GM18870 (cell line): Measurements from ENCODE around the gene EFNB1.
A peak's percentile ranks its signal among the peaks of the same experiment; 100 is the strongest.
"Not testable (repeated sequence)": the region's sequence is repeated elsewhere in the genome, so short reads cannot be mapped to it uniquely, and the experiment has no call there.

Experiments used
- ATAC-seq: cut with Tn5 transposase; IDR thresholded peaks from one replicate; pipeline ENCODE4 v1.9.1; 2021; ENCODE audit warnings: moderate library complexity; ENCODE audit not compliant: unreplicated experiment

The EFNB1 gene

DNA sequence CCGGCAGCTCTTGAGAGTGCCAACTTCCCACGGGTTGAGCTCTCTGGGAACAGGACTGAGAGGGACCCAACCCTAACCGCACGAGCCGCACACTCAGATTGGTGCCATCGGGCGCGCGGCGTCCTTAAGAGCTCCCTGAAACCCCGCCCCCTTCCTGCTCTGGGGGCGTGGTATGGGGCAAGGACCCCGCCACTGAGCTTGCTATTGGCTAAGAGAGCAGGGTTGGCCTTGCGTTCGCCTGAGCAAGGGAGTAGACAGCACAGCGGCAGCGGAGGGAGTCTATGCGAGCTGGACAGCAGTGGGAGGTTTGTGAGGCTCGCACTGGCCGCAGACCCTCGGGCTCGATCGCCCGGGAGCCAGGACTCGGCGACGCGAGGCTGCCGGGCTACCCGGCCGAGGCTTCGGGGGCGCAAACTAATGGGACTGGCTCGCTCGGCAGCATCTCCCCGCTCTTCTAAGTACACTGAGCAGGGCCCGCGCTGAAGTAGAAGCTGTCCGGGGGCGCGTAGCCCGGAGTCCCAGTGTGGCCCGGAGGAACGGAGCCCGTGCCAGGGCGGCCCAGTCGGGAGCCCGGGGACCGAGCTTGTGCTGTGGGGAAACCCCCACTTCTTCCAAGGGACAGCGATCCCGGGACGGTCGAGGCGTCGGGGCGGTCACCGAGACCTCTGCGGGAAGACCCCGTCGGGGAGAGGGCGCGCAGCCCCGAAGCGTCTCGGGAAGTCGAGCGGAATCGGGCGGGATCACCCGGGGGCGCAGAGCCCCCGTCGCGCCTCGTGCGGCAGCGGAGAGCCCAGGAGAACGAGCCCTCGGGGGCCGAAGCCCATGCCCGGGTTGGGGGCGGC is at the start of gene EFNB1:
Gene EFNB1, plus strand, starts transcription at position 282 of the 842 bp plus-strand sequence. CDS start 756 bp downstream, outside the sequence.
- peak; percentile 85 for ATAC-seq

DNA sequence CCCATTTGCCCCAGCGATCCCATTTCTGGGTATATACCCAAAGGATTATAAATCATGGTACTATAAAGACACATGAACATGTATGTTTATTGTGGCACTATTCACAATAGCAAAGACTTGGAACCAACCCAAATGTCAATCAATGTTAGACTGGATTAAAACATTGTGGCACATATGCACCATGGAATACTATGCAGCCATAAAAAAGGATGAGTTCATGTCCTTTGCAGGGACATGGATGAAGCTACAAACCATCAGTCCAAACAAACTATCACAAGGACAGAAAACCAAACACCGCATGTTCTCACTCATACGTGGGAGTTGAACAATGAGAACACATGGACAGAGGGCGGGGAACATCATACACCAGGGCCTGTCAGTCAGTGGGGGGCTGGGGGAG is 47.5 kb upstream of the EFNB1 start:
- ATAC-seq, result not testable (repeated sequence)

DNA sequence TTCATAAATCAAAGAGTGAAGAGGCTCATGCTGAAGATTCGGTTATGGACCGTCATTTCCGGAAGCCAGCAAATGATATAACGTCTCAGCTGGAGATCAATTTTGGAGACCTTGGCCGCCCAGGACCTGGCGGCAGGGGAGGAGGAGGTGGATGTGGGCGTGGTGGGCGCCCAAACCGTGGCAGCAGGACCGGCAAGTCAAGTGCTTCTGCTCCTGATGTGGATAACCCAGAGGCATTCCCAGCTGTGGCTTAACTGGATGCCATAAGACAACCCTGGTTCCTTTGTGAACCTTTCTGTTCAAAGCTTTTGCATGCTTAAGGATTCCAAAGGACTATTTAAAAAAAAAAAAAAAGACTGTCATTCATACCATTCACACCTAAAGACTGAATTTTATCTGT is 44.0 kb upstream of the EFNB1 start:
- ATAC-seq, result no peak

GRCh38 chrX:68786581-68786980 is 42.2 kb upstream of the EFNB1 start:
- not testable (repeated sequence) for ATAC-seq

GRCh38 chrX:68789966-68790365 is 38.9 kb upstream of the EFNB1 start:
- ATAC-seq, result no peak

DNA sequence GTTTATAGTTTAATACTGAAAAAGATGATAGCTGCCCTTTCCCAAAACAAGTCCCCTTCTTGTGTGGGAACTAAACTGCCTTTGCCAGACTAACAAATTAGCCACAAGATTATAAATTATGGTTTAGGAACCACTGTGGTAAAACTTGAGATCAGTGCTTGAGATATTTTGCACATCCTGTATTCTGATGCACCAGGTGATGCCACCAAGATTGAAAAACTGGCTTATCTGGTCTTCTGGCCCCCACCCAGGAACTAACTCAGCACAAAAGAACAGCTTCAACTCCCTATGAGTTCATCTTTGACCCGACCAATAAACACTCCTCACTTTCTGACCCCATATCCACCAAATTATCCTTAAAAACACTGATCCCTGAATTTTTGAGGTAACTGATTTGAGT is 36.7 kb upstream of the EFNB1 start:
- ATAC-seq, result no peak

DNA sequence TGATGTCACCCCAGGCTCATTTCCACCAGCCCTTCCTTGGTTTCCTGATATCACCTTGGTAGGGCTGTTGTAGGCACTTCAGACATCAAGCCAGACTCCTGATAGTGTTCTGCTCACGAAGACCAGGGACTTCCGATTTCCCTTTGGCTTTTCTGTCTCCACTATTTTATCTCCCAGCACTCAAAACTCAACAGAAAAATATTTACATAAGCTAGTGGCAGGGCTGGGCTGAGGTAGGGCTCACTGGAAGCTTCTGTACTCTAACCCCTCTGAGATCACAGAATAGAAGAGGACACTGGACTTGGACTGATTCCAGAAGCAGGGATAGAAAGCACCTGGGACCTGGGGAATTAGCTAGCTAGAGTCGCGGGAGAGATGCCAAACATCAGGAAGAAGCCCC is 34.4 kb upstream of the EFNB1 start:
- ATAC-seq, result no peak

GRCh38 chrX:68795741-68796140 is 33.1 kb upstream of the EFNB1 start:
- no peak for ATAC-seq

DNA sequence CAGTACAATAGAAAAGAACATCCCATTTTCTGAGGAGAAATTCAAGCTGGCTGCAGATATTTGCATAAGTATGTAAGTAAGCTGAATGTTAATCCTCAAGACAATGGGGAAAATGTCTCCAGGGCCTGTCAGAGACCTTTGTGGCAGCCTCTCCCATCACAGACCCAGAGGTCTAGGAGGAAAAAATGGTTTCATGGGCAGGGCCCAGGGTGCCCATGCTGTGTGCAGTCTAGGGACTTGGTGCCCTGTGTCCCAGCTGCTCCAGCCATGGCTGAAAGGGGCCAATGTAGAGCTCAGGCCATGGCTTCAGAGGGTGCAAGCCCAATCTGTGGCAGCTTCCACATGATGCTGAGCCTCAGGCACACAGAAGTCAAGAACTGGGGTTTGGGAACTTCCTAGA is 30.4 kb upstream of the EFNB1 start:
- not testable (repeated sequence) for ATAC-seq

DNA sequence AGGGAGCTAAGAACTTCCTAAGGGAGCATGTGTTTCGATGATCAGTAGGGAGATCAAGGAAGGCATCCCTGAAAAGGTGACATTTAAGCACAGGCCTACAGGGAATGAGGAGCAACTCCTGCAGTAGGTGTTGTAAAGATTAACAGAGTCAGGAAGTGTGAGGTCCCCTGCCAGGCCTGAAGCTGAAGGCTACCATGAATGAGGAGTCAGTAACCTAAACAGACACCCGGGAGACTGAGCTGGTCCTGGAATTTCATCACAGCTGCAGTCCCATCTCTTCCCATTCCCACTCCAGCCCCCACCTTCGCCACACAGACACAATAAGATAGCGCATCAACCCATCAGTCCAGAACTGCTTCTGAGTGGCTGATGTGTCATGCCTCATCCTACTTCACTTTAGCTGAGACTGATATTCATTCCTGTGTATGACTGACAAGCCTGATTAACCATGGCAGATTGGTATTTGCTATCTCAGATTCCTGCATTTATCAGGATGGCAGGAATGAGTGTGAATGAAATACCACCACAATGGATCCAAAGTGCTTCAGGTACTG is 27.0 kb upstream of the EFNB1 start:
- no peak for ATAC-seq

- ATAC-seq, result no peak
Measured at GRCh38 chrX:68807818-68808217, 21.0 kb upstream of the EFNB1 start.

DNA sequence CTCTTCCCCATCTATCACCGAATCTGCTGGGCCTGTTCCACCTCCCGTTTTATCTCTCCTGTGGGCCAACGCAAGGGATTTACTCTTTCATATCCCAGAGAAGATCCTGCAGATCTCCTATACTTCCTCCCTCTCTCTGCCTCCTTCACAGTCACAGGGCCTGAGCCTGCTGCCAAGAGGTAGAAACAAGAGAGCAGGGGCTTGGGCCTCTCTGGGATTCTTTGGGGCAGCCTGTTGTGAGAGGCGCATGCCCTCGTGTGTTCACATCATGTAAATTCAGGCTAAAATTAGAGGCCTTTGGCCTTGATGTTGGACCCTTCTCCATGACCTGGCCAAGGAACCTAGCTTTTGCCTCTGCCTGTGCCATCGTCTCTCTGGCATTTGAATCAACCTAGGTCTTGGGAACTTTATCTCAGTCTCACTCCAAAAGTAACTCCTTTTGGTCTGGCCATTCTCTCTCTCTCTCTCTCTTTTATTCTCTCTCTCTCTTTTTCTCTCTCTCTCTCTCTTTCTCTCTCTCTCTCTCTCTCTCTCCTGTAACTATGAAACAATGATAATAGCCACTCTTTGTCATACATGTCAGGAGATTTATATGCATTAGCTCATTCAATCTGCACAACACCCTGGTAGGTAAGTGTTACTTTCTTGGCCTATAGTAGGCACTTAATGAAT is 20.0 kb upstream of the EFNB1 start:
- no peak for ATAC-seq

- no peak for ATAC-seq
Measured at GRCh38 chrX:68820476-68821110, 8.2 kb upstream of the EFNB1 start.

GRCh38 chrX:68821616-68822015 is 7.2 kb upstream of the EFNB1 start:
- ATAC-seq, result no peak

DNA sequence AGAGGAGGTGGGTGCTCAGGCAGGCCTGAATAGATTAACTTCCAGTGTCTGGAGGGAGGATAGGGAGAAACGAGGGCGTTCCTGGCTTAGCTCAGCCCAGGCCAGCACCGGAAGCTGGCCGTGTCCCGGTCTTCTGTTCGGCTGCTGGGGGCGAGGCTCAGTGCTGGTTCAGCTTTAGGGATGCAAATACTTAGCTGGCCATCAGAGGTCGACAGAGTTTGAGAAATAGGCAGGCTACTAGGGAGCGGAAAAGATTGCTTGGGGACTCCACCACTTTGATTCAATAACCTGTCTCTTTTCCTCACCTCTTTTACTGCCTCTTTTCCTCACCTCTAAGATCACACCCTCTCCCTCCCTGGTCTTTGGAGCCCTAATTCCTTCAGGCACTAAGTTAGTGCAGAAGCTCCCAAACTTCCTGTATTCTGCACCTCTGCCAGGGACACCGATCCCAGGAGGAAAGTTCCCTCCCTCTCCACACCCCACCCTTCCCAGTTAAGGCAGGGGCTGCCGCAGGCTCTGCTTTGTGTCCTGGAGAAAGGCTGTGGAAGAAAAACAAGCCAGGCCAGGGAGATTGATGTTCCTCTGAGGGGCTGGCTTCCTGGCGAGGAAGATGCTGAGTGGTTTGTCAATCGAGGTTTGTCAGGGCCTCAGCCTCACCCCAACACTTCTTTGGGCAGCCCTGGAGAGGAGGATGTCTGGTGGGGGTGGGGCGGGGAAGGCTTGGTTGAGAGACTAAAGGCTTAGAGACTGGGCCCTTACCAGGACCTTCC is 6.0 kb upstream of the EFNB1 start:
- ATAC-seq, result no peak

- ATAC-seq, result no peak
Measured at GRCh38 chrX:68823413-68824151, 5.2 kb upstream of the EFNB1 start.

DNA sequence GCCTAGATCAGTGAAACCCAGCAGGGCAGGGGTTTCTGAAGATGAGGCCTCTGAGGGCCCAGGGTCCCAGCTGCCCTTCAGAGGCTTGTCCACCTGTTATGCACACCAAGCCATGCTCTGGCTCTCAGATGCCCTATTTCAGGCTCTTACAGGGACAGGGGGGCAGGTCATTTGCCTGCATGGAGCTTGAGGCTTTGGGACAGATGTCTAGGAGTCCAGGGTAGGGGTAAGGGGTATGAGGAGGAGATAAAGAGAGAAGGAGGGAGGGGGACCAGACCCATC is 4.7 kb upstream of the EFNB1 start:
- ATAC-seq, result no peak

DNA sequence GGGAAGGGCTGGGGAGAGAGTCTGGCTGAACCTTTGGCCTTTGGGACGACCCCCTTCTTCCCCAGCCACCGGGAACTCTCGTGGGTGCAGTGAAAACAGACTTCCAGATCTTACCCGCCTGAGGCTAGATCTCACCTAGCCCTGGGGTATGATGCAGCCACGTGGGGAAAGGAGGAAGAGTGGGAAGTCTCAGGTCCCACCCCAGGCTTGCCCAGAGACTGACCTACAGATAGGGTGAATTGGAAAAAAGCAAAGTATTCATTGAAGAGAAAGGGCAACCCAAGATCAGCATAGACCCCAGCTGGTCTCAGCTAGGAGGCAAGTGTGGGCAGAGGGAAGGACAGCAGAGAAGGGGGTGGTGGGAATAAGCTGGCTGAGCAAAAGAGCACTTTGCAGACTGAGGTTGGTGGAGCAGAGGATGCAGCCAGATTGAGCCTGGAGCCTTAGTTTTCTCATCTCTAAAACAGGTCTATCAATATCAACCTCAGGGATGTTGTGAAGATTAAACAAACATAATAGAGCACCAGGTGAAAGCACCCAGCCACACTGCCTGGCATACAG is 4.2 kb upstream of the EFNB1 start:
- ATAC-seq, result no peak

GRCh38 chrX:68826113-68826980 is 2.5 kb upstream of the EFNB1 start:
- no peak for ATAC-seq
